Adrenal gland (tissue), 5 donors: Measurements from ENCODE around the gene ARHGEF12.

Experiments
- POLR2A ChIP-seq, 2 donors: fragments of 450-650 bp; IDR thresholded peaks; one replicate each; pipeline ENCODE4 v1.6.1; 2017; ENCODE audit warnings: antibody characterized with exemption in 2 of 2, mild to moderate bottlenecking in 2 of 2, moderate library complexity in 1 of 2
- TF ChIP-seq, protein P1 (sequence below), 6 experiments: fragments of 450-650 bp in 4 of 6; fragments of 200-600 bp in 2 of 6; sonication (generic) in 1 of 6; IDR thresholded peaks; 1 replicate in 5 of 6; 2 replicates in 1 of 6; pipeline versions ENCODE4 v1.5.1 to v1.8.0; 2016 to 2021; ENCODE audit warnings: antibody characterized with exemption in 6 of 6, mild to moderate bottlenecking in 2 of 6, moderate library complexity in 1 of 6
- donor health status: DM: no; HTN: no; CAD: no.

DNA sequence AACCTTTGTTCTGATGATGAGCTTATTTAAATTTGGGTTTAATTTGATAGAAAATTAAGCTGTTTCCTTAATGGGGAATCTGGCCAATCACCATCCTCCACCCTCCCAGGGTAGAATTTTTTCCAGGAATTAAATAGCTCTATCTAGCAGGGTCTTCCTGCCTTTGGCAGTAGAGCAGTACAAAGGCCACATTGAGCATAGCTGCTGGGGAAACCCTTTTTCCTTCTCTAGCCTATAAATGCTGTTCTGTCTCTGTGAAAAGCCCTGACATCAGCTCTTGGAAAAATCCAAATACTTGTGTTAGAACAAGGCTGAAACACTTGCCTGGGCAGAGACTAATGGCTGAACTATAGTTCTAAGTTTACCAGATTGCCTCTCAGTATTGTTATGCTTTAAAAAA is 55.1 kb downstream of the ARHGEF12 start:
- TF ChIP-seq, protein P1, sequence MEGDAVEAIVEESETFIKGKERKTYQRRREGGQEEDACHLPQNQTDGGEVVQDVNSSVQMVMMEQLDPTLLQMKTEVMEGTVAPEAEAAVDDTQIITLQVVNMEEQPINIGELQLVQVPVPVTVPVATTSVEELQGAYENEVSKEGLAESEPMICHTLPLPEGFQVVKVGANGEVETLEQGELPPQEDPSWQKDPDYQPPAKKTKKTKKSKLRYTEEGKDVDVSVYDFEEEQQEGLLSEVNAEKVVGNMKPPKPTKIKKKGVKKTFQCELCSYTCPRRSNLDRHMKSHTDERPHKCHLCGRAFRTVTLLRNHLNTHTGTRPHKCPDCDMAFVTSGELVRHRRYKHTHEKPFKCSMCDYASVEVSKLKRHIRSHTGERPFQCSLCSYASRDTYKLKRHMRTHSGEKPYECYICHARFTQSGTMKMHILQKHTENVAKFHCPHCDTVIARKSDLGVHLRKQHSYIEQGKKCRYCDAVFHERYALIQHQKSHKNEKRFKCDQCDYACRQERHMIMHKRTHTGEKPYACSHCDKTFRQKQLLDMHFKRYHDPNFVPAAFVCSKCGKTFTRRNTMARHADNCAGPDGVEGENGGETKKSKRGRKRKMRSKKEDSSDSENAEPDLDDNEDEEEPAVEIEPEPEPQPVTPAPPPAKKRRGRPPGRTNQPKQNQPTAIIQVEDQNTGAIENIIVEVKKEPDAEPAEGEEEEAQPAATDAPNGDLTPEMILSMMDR (IDR thresholded peaks at IDR 0.05), result no peak
- TF ChIP-seq POLR2A (IDR thresholded peaks at IDR 0.05), result no peak
